IPS DF 4.7 (cell line): Measurements from ENCODE around the gene CECR2.

Experiments
- DNase-seq: peaks from one replicate; pipeline ENCODE4 v3.0.0-alpha.2; 2013; ENCODE audit warnings: low spot score; ENCODE audit errors: extremely low read depth

CECR2 gene

DNA sequence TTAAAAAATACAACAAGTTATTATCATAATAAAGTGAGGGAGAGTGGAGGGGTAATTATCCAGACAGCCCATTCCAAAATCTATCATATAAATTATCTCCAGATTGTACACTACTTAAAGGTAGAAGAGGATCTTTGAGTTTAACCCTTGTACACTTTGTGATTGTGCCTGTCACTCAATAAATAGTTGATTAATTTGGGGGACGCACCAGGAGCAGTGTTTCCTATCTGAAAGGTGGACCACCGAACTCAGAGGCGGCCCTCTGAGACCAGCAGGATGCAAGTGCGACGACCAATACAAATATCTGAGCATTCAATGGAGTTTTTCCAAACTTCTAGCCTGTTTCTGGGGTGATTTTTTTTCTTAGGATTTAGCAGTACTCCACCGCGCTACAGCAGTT lies 1.1 kb upstream of the CECR2 start:
- no peak for DNase-seq

DNA sequence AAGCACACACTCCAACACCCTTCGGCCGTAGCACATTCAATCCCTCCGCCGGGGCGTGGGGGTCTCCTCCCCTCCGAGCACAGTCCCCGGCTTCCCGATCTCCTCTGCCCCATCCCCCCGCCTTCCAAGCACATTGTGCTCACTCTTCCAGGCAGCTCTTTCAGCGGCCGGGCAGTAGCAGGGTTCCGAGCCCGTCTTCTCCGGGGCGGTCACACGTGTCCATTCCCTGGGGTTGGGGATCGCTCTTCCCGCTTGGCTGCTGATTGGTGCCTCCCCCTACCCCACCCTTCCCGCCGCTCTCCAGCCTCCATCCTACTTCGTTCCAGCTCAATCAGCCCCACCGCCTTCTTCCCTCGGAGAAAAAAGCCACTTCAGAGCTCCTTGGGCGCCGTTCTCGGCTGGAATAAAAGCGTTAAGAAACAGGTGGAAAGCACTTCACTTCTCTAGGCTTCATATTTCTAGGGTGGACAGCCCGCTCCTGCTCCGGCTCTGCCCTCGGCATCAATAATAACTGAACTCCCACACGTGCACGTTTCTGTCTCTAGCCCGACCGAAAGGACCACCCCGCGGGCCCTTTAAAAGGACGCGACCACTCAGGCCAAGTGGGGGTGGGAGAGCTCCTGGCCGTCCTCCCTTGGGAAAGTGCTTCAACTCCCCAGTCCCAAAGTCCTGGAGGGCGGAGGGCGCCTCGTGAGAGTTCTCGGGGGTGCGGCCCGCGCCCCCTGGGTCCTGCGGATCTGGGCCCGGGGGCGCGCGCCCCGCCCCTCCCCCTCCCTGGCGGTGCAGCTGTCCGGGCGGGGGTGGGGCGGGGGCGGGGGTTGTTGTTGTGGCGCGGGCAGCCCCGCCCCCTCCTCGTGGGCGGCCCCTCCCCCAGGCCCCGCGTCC lies 464 bp upstream of the CECR2 start:
- no peak for DNase-seq

GRCh38 chr22:17370026-17370765 lies 936 bp downstream of the CECR2 start:
- no peak for DNase-seq

- no peak for DNase-seq
These were observed 1.6 kb downstream of the CECR2 start for GRCh38 chr22:17370766-17371432.

DNA sequence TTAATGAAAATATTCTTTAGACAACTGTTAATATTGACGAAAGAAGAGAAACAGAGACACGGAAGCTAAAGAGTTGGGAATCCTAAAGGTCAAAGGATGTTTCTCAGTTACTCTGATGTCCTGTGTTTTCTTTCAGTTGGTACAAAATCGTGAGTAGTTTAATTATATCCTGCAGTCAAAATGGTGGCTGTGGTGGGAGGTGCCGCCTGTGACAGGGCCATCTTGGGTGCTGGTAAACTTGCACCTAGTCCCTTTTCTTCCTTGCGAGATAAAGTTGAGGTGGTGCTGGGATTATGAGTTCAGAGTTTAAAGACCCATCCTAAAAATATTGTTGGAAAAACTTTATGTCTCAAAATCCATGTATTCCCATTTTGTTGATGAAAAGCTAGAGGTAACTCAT lies 2.2 kb downstream of the CECR2 start:
- DNase-seq: no peak

DNA sequence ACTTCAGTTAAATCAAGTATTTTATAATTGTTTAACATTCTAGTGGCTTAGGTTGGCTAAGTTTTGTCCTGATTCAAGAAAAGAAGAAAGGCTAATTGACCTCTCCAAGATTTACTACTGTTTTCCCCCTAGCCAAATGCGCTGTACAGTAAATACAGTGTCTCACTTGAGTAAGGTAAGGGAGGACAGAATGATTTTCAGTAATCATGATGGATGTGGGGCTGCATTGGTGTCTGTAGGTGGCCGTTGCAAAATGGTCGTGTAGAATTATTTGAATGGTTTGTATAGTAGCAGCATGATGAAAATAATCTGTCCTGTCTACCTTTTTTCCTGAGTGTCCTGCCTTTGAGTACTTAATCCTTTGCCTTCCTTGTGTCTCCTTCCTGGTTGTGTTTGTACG lies 4.6 kb downstream of the CECR2 start:
- DNase-seq: no peak

- no peak for DNase-seq
These were observed 6.8 kb downstream of the CECR2 start for GRCh38 chr22:17375914-17376614.

- DNase-seq: no peak
These were observed 7.7 kb downstream of the CECR2 start for GRCh38 chr22:17376950-17377349.

DNA sequence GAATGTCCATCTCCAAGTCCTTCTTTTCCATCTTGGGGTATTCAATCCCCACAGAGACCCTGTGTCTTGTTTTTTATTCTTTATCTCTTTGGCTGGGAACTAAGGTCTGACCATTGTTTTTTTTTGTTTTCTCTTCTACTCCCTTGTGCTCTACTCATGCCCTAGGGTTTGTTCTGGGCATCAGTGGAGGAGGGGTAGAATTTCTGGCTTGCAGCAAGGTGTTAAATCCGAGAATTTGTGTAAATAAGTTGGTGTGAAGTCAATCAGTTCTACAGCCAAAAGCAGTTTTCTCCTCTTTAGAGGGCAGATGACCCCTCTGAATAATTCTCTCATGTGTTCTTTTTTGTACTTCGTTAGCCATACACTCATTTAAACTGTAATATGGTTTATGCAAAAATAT lies 10.7 kb downstream of the CECR2 start:
- no peak for DNase-seq

DNA sequence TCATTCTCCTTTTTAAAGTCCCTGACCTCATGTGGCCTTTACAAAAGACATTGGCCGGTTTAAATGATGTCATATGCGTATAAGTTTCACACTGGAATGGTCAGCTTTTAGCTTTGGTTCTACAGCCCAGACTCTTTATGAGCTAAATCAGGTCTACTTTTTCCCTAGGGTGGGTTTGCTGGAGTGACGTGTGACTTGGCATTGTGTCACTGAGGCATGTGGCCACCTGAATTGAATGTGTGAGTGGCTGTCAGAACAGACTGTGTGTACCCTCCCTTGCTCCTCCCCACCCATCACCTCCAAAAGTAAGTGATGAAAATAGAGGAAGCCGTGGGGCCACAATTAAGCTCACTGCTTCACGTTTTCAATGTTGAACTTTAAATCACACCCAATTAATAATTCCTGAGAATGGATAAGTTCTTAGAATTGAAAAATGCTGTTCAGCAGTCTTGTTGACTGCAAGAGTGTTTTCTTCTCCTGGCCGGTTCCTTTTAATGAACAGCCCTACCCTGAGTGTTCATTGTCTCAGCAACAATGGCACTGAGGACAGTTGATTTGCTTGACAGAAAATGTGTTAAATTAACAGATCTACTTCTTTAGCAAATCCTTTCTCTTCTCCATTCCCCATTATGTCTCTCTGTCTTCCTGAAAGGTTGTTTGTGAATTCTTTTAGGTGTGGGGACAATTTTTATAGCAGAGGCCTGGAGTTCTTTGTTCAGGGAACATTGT lies 11.3 kb downstream of the CECR2 start:
- DNase-seq: no peak

- no peak for DNase-seq
These were observed 12.1 kb downstream of the CECR2 start for GRCh38 chr22:17381192-17381913.

DNA sequence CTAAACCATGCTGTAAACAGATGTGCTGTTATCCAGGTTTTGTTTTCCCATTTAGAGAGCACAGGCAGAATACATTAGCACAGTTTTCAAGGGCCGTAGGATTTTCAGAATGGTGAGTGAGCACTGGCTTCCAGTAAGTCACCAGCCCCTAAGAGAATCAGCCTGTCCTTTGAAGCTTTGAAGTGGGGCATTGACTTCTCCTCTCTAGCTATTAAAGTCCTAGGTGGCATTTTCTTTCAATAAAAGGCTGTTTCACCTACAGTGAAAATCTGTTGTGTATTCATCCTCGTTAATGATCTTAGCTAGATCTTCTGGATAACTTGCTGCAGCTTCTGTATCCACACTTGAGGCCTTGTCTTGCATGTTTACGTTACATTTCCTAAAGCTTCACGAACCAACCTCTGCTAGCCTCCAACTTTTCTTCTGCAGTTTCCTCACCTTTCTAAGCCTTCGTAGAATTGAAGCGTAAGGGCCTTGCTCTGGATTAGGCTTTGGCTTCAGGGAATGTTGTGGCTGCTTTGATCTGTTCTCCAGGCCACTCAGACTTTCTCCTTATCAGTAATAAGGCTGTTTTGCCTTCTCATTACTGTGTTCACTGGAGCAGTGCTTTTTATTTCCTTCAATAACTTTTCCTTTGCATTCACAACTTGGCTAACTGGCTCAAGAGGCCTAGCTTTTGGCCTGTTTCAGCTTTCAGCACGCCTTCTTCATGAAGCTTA lies 15.5 kb downstream of the CECR2 start:
- DNase-seq: no peak

DNA sequence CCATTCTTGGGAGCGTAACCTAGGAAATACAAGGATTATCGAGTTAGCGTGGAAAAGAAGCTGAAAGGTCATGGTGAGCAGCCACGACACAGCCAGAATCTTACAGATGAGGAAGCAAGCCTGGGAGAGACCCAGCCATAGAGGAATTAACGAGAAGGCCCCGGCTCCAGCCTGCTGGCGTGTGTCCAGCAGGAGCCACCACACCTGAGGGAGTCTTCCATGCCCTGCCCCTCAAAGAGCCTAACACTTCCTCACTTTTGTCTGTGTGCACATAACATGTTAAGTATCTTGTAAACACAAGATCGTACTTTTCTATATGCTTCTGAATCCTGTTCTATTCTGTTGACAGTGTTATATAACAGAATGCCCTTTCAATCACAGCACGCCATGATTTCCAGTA lies 18.1 kb downstream of the CECR2 start:
- DNase-seq: no peak

GRCh38 chr22:17388235-17388634 lies 19.0 kb downstream of the CECR2 start:
- DNase-seq: no peak

DNA sequence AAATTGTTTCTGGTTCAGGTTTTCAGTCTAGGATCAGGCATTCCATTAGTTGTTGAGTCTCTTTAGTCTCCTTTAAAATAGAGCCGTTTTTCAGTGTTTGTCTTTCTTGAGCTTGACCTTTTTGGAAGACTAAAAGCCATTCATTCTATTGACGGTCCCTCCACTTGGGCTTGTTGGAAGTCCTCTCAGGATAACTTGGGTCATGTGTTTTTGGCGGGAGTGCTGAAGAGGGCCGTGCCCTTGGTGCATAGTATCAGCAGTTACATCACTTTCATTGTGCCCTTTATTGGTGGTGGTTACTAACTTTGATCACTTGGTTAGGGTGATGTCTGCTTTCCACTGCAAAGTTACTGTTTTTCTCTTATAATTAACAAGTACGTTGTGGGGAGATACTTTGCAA lies 20.8 kb downstream of the CECR2 start:
- DNase-seq: no peak

DNA sequence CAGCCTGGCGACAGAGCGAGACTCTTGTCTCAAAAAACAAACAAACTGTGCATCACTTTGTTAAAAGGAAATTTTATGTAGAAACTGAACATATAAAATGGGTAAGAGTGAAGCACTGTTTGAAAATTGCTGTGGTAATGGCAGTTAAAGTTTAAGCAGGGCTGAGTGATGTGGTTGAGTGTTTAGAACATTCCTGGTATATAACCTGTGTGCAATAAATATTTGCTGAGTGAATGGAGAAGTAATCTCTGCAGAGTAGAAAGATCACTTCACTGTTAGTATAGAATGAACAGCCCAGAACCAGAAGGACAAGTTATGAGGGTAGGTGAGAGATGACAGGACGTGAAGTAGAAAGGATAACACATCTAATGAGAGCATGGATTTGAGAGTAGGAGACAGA lies 27.3 kb downstream of the CECR2 start:
- no peak for DNase-seq

DNA sequence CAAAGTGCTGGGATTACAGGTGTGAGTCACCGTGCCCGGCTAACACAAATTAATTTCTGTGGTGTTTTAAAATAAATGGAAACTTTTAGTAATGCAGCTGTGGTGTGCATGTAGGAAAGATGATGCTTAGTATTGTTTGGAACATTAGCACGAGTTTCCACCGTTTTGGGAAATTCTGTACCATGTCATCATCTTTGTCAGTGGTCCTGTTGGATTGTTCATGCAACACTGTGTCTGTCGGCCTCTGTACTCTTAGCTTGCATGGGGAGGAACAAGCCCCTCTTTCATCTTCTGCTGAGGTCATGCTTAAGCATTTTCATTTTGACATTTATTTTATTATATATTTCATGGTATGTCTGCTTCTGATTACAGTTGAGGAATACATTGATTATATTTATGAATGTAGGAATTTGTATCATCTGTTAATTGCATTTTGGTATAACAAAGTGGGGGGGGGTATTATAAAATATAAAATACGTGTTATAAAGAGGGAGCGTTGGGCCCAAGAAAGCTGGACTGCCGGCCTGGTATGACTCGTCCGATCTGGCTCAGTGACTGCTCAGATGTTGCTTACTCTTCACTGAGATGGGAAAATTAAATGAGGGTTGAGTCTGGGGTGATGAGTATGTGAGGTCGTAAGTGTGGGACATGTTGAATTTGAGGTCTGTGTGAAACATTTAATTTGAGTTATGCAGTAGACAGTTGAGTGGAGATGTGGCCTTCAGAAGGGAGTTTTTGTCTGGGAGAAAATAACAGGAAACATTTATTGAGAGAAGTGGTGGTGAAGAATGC lies 28.7 kb downstream of the CECR2 start:
- no peak for DNase-seq

DNA sequence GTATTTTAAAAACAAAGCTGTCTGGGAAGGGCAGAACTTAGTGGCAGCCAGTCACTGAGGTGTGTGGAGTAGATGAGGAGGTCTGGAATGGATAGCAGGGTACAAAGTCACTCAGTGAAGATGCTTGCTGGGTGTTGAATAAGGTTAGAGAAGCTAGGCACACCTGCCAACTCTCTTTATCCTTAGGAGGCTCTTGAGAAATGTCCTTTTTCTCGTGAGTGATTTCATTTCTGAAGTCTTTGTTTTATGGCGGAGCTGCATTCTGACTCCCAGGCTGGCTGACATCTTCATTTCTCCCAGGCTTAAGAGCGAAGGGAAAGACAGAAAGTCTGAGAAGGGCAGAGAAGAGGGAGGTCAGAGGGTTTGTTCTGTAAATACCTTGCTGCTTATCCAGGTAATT lies 31.0 kb downstream of the CECR2 start:
- no peak for DNase-seq

DNA sequence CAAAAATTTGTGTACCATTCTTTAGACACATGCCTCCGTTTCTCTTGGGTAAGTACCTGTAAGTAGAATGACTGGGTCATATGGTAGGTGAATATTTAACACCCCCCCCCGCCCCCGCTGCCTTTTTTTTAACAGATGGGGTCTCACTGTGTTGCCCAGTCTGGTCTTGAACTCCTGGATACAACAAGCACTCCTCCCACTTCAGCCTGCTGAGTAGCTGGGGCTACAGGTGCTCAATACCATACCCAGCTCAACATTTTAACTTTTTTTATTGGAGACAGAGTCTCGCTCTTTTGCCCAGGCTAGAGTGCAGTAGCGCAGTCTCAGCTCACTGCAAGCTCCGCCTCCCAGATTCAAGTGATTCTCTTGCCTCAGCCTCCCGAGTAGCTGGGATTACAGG lies 32.5 kb downstream of the CECR2 start:
- DNase-seq: no peak
